HG03432 (cell line): ENCODE measurements around the gene FCN1.

Source experiments
- ATAC-seq: cut with Tn5 transposase; IDR thresholded peaks from one replicate; pipeline ENCODE4 v1.9.1; 2021; ENCODE audit warnings: mild to moderate bottlenecking, moderate library complexity; ENCODE audit not compliant: unreplicated experiment

Gene FCN1

GRCh38 chr9:134937566-134938345 is 20.0 kb upstream of the FCN1 start:
- no peak for ATAC-seq

- no peak for ATAC-seq
These were observed 19.4 kb upstream of the FCN1 start for GRCh38 chr9:134937164-134937555.

- peak; percentile 33 for ATAC-seq
These were observed 18.8 kb upstream of the FCN1 start for GRCh38 chr9:134936346-134937163.

- ATAC-seq, result no peak
These were observed 18.1 kb upstream of the FCN1 start for GRCh38 chr9:134935701-134936345.

- no peak for ATAC-seq
These were observed 17.4 kb upstream of the FCN1 start for GRCh38 chr9:134935056-134935640.

GRCh38 chr9:134933076-134933659 is 15.5 kb upstream of the FCN1 start:
- ATAC-seq, result no peak

- ATAC-seq, result no peak
These were observed 14.9 kb upstream of the FCN1 start for GRCh38 chr9:134932606-134933005.

- ATAC-seq, result no peak
These were observed 14.5 kb upstream of the FCN1 start for GRCh38 chr9:134932171-134932570.

GRCh38 chr9:134930398-134930797 is 12.7 kb upstream of the FCN1 start:
- ATAC-seq, result peak; percentile 48

GRCh38 chr9:134929193-134930158 is 11.8 kb upstream of the FCN1 start:
- ATAC-seq, result no peak

- no peak for ATAC-seq
These were observed 10.9 kb upstream of the FCN1 start for GRCh38 chr9:134928436-134929192.

- ATAC-seq, result no peak
These were observed 7.3 kb upstream of the FCN1 start for GRCh38 chr9:134925011-134925511.

GRCh38 chr9:134923466-134923865 is 5.8 kb upstream of the FCN1 start:
- no peak for ATAC-seq

GRCh38 chr9:134922932-134923240 is 5.2 kb upstream of the FCN1 start:
- no peak for ATAC-seq

- ATAC-seq, result no peak
These were observed 4.6 kb upstream of the FCN1 start for GRCh38 chr9:134922066-134922931.

- ATAC-seq, result no peak
These were observed 1.6 kb upstream of the FCN1 start for GRCh38 chr9:134919303-134919702.

- ATAC-seq, result no peak
These were observed 934 bp upstream of the FCN1 start for GRCh38 chr9:134918646-134919045.

GRCh38 chr9:134916161-134916665 is 1.5 kb downstream of the FCN1 start:
- no peak for ATAC-seq
